ENCODE data around the gene NUP214. TPM values are rescaled to one million over a fixed set of nuclear protein-coding genes. Genes with fewer than 3 reads are reported as not detected.

NUP214 gene
- polyA plus RNA-seq (ENCODE audit: insufficient read length) = 27.1 TPM

DNA sequence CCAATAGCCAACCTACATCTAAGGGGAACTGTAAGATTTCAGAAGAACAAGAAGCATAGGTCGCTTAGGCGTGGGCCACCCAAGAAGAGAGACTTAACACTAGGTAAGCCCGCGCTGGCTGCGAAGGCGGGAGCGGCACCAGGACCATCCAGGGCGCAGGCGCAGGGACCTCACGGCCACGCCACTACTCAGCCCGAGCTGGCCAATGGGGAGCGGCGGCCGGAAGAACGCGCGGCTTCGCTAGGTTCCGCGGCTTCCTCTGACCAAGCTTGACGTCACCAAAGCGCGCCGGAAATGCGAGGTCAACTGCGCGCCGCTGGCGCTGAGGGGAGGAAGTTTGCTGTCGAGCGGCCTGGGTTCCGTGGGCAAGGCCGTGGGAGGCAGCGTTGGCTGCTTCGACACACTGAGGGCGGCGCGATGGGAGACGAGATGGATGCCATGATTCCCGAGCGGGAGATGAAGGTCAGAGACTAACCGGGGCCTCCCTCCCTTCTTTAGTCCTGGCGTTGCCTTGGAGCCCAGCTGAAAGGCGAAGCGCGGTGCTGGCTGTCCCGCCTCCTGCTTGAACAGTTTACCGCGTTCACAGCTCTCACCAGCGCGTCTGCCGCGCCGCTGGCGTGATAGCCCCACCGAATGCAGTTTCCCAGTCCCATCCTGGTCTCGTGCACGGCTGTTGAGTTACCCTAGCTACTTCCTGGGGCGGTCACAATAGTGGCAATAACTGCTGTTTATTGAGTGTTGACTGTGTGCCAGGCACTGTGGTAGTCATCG lies at the start of gene NUP214:
Gene NUP214, plus strand, starts transcription at position 299 of the 771 bp plus-strand sequence. Its CDS starts 119 bp downstream, at position 418.
- DNase-seq (ENCODE audit: low read depth) = peak; percentile 97

DNA sequence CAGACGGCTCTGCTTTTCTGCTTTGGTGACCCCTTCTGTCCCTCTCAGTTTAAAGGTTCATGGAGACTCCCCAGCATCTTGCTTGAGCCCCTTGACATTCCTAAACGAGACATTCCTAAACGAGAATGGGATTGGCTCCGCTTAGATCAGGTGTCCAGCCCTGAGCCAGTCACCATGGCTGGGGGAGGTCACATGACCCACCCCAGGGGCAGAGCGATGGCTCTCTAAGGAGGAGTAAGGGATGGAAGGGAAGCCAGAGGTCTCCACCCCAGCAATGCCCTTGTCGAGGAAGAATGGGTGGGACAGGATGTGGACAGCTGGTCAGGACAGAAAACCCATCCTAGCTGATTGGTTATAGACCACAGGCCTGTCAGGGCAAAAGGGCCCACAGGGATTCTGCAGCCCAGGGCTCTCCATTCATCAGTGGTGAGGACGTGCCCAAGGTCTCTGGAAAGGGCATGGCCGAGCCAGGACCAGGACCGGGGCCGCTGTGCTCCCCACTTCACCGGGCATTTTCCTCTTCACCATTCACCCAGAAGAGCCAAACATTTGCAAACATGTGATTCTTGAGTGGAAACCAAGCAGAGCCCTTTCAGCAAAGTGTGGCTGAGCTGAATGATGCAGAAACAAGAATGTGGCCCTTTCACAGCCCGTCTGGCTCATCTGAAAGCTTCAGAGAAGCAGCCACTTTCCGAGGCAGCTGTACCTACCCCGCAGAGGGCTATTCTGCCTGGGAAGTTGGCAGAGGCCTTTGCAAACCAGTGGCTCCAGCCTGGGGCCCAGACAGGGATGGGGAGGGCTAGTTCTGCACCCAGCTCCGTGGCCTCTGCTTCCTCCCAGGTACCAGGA lies 48.8 kb upstream of the NUP214 start:
- DNase-seq (ENCODE audit: low read depth) = no peak

DNA sequence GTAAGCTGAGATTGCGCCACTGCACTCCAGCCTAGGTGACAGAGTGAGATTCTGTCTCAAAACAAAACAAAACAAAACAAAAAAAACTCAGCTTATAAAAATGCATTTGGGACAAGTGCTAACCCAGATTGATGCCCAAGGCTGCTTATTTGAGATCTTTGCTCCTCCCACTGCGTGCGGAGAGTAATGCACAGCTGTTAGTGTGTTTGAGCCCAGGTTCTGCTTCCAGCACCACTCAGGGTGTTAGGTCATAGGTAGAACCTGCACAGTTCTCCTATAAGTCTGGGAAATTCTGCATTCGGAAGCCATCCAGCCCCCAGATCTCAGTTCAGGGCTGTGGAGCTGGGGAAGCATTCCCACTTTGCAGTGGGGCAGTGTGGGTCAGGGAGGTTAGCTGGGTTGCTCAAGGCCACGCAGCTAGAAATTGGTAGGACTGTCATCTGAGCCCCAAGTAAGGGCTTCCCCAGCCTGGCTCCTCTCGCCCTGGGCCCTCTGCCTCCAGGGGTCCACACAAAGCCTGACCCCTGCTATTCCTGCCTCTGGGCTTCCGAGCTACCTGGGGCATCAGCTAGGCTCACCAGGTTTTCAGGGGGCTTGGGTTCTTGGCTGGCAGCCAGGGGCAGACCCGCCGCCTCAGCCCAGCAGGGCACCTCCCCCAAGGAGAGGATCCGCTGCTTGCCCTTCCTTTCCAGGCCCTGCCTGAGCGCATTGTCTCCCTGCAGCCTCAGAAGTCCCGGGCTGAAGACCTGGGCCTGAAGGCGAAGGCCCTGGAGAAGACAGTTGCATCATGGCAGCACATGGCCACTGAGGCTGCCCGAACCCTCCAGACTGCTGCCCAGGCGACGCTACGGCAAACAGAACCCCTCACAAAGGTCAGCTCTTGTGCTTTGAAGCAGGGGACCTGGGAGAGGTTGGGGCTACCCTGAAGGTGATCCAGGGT lies 46.7 kb upstream of the NUP214 start:
- no peak for DNase-seq (ENCODE audit: low read depth)

DNA sequence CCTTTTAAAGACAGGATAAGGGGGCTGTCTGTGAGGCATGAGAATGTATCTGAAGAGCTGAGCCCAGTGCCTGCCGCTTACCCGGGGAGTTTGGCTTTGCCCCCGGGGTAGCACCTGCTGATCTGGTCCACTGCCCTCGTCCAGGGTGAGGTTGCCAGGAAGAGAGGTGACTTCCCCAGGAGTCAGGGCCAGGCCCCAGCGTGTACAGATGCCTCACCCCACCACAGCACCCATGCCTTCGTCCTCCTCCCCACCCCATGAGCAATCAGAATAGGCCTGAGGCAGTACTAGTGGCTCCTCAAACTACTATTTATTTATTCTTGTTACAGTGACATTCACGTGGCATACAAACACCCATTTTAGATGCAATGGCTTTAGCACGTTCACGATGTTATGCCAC lies 44.8 kb upstream of the NUP214 start:
- no peak for DNase-seq (ENCODE audit: low read depth)

DNA sequence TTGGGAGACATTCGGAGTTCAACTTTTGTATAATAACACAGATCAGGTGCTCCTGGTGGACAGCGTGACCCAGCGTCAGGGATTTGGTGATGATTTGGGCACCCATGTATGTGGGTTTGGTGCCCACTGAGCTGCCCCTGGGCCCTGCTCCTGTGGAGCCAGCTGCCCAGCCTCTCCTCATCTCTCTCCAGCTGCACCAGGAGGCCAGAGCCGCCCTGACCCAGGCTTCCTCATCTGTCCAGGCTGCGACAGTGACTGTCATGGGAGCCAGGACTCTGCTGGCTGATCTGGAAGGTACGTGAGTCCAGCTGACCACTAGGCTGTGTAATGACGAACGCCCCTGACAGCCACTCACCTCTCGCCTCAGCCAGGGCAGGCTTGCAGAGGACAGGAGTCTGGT lies 43.5 kb upstream of the NUP214 start:
- no peak for DNase-seq (ENCODE audit: low read depth)

DNA sequence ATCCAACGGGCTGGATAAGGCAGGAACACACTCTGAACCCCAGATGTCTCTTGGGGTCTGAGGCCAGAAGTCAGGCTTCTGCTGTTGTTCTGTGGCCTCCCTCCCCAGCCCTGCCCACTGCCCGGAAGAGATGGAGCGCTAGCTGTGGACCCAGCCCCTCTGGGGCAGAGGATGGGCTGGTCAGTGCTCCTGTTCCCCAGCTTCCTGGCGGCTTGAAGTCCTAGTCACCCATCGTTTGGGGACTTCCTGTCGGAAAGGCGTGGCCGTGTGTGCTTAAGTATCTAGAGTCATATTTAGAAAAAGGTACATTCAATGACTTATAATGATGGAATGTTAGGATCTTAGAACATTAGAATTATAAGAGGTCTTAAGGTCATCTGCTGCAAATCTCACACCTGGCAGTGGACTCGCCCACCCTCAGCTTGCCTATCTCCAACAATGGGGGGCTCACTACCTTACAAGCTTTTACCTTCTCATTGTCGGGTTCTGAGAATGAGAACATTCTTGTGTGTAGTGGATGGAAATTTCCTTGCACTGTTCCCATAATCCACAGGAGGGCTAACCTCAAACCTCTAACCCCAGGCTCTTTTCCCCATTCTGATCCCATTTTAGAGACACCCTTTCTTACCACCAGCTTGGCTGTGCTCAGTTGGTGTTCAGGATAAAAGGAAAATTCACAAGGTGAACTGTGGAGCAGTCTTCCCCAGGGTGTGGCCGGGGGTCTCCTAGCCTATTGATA lies 42.4 kb upstream of the NUP214 start:
- DNase-seq (ENCODE audit: low read depth) = no peak

DNA sequence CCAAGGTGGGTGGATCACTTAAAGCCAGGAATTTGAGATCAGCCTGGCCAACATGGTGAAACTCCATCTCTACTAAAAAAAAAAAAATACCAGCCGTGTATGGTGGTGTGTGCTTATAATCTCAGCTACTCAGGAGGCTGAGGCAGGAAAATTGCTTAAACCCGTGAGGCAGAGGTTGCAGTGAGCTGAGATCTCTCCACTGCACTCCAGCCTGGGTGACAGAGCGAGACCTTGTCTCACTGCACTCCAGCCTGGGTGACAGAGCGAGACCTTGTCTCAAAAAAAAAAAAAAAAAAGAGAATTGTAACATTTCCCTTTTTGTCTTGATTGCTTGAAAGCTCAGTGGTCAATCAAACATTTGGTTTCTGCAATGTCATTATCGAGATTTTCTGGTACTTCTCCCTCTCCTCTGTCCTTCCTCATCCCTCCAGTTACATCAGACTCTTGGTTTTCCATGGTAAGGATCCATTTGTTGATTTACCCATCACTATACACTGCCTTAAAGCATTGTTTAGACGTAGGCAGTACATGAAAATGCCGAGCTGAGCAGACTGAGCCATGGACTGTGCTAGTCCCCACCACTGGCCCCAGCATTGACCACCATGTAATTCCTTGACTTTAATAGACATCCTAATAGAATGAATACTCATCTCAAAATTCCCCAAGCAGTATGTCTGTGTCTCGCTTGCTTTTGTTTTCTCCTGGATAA lies 40.6 kb upstream of the NUP214 start:
- DNase-seq (ENCODE audit: low read depth) = no peak

DNA sequence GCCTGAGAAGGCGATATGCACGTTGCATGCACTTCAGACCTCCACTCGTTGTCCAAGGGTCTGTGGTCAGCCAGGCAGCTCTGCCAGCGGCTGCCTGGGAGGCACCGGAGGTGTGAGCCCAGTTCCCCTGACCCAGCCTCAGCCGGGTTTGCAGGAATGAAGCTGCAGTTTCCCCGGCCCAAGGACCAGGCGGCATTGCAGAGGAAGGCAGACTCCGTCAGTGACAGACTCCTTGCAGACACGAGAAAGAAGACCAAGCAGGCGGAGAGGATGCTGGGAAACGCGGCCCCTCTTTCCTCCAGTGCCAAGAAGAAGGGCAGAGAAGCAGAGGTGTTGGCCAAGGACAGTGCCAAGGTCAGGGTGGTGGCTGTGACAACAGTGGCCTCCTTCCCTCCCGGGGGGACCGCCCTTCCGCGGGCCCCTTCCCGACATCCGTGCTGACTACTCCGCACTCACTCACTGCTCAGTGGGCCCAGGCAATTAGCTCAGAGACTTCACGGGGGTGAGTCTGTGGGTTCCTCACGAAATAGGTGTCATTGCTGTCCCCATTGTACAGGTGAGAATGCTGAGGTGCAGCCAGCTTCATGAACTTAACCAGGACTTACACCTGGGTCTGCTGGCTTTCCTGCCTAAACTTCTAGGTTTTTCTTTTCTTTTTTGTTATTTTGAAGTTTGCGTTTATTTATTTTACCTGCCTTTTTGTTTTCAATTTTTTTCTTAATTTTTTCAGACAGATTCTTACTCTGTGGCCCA lies 39.8 kb upstream of the NUP214 start:
- no peak for DNase-seq (ENCODE audit: low read depth)

DNA sequence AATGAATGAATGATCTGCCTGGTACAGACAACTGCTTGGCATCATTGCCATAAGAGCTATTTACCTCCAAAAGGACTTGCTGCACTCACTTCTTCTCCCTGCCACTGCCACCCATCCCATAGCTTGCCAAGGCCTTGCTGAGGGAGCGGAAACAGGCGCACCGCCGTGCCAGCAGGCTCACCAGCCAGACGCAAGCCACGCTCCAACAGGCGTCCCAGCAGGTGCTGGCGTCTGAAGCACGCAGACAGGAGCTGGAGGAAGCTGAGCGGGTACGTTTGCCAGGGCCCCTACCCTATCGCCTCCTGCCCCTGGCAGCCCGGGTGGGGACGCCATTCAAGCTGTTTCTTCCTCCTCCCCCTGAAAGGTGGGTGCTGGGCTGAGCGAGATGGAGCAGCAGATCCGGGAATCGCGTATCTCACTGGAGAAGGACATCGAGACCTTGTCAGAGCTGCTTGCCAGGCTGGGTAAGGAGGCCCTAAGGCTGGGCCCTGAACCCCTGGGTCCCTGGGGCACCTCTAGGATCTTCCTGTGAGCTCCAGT lies 38.0 kb upstream of the NUP214 start:
- no peak for DNase-seq (ENCODE audit: low read depth)

DNA sequence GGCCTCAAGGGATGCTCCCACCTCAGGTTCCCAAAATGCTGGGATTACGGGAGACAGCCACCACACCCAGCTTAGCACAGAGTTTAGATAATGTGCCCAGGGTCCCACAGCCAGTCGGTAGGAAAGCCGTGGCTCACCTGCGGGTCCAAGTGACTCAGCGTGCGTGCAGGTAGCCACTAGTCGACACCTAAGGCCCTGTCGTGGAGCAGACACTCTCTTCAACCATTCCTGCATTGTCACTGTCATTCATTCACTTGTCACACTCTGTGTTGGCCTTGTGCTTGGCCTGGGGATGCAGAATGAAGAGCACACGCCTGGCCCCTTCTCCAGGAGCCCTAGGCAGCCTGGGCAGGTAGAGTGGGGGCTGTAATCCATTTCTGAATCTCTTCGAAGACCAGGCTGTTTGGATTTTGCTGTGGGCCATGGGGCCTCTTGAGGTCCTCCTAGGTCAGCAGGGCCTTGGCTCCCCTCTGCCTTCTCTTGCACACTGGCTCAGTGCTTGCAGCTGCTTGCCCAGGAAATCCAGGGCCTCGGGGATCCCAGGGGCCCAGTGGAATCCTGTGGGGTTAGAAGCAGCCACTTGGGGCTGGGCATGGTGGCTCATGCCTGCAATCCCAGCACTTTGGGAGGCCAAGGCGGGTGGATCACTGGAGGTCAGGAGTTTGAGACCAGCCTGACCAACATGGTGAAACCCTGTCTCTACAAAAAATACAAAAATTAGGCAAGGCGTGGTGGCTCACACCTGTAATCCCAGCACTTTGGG lies 35.2 kb upstream of the NUP214 start:
- no peak for DNase-seq (ENCODE audit: low read depth)

DNA sequence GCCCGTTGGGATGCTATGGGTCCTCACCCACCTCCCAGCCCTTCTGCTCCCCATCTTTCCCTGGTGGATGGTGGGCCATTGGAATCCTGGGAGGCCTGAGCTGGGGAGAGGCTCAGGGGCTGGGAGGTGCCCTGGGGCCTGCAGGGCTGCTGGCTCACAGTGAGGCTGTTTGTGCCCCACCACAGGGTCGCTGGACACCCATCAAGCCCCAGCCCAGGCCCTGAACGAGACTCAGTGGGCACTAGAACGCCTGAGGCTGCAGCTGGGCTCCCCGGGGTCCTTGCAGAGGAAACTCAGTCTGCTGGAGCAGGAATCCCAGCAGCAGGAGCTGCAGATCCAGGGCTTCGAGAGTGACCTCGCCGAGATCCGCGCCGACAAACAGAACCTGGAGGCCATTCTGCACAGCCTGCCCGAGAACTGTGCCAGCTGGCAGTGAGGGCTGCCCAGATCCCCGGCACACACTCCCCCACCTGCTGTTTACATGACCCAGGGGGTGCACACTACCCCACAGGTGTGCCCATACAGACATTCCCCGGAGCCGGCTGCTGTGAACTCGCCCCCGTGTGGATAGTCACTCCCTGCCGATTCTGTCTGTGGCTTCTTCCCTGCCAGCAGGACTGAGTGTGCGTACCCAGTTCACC lies 33.9 kb upstream of the NUP214 start:
- no peak for DNase-seq (ENCODE audit: low read depth)

DNA sequence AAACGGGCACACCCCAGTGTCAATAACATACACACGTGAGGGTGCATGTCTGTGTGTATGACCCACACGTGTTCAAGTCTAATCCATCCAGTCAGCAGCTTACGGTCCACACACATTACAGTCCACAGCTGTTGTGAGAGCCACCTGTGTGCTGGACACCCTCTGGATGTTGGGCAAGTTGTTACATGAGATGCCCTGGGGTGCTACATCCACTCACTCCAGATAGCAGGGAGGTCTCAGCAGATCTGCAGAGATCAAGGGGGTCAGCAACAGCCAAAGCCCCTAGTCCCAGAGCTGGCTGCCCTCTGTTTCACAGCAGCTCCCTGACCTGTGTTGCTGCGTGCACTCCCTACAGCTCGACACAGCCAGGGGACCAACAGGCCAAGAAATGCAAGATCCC lies 33.4 kb upstream of the NUP214 start:
- no peak for DNase-seq (ENCODE audit: low read depth)

DNA sequence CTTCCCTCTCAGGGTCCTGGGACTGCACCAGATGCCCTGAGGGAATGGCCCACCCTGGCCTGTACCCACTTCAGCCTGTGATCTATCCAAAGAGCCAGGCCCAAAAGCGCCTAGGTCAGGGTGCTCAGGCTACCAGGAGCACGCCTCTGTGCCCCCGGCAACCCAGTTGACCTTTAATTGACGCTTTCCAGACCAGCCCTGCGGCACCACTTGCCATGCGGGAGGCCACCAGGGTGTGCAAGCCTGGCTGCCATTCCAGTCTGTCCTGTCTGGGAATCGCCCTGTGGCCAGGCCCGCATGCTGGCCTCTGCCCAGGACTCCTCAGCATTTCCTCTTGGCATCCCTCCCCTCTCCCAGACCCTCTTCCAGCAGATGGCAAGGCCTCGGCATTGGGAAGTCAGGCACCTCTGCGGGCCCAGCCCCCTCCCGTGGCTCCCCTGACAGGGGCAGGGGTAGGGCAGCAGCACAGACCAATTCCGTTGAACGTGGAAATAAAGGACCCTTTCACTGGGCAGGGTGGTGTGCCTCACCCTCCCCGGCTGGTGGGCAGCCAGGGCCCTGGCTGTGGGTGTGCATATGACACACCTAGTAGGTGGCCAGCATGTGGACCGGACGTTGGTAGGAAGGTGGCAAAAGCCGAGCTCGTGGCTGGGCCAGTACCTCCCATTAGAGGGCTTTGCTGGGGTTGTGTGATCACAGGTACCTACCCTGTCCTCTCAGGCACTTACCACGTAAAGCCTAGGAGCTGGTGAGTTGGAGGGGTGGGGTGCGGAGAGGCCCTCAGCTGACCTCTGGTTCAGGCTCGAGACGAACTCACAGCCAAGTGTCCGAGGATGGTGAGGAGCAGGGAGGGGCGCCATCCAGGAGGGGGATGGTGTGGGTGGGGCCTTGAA lies 32.6 kb upstream of the NUP214 start:
- DNase-seq (ENCODE audit: low read depth) = no peak

DNA sequence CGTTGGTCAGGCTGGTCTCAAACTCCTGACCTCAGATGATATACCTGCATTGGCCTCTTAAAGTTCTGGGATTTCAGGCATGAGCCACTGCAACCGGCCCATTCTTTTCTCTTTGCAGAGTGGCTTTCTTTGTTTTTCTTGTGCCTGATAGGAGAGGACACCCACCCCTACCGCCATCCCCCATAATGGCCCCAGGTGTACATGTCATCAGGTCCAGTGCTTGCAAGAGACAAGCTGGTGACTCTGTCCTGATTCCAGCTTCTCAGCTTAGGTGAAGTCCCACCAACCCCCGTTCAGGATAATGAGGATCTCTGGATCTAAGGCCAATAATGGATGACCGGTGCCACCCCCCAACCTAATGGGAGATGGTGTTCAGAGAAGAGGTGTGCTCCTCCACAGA lies 31.4 kb upstream of the NUP214 start:
- no peak for DNase-seq (ENCODE audit: low read depth)

DNA sequence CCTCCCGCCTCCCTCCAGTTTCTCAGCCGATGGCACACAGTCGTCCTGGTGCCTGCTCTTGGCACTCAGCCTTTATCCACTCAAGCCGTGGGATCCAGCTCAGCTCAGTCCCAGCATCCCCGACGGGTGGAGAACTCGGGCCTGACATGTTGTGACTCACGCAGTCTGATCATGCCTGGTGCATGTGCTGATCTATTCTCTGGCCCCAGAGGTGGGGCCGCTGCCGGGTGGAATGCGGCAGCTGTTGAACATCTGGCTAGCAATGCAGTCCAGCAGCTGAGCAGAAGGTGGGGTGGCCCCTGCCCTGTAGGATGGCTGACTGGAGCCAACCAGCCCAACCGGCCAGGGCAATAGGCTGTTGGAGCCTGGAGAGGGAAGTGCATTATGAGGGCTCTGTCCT lies 30.8 kb upstream of the NUP214 start:
- no peak for DNase-seq (ENCODE audit: low read depth)

DNA sequence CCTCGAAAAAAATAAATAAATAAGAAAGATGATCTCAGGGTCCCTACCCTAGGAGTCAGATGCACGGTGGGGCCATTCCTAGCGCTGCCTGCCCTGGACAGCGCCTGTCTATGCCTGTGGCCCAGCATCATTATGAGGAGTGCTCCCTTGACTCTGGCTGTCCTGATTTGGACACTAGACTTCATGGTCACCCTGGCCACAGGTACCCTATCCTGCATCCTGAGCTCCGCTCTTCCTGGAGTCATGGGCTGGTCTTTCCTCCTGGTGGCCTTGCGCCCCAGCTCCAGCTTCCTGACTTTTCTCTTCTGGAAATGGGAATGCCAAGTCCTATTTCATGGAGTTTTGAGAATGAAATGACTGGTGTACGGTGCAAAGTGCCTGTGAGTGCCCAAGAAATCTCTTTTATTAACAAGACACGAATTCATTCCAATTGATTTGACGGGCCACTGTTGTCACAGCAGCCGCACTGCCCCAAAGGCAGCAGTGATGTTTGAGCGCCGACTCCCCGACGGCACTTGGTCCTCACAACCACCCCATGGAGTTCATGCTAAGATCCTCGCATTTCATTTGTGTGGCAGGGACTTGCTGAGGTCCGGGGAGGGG lies 29.6 kb upstream of the NUP214 start:
- no peak for DNase-seq (ENCODE audit: low read depth)
